Fibroblast of lung (primary cell): ENCODE measurements around the gene TSHZ2. TPM values are rescaled to one million over a fixed set of nuclear protein-coding genes. Genes with fewer than 3 reads are reported as not detected.

Experiments used
- DNase-seq, 2 donors: peaks; one replicate each; pipeline versions ENCODE4 v3.0.0 to v3.0.0-alpha.2; 2010; ENCODE audit warnings: low read depth in 2 of 2
- H2AFZ ChIP-seq: 2 replicates; pipeline ENCODE4 v1.5.1; 2012; ENCODE audit warnings: low read length, control low read depth, inconsistent platforms
- H3K27ac ChIP-seq: 2 replicates; pipeline ENCODE4 v1.5.1; 2011; ENCODE audit warnings: low read length, control low read depth; ENCODE audit not compliant: insufficient read depth
- H3K27me3 ChIP-seq: 2 replicates; pipeline ENCODE4 v1.5.1; 2011; ENCODE audit warnings: mild to moderate bottlenecking, low read length; ENCODE audit not compliant: control insufficient read depth, insufficient read depth
- H3K36me3 ChIP-seq: 2 replicates; pipeline ENCODE4 v1.5.1; 2011; ENCODE audit warnings: low read length; ENCODE audit not compliant: control insufficient read depth, insufficient read depth
- H3K4me1 ChIP-seq: 2 replicates; pipeline ENCODE4 v1.5.1; 2011; ENCODE audit warnings: low read length; ENCODE audit not compliant: control insufficient read depth, insufficient read depth; ENCODE audit errors: extremely low read depth
- H3K4me2 ChIP-seq: 2 replicates; pipeline ENCODE4 v1.5.1; 2011; ENCODE audit warnings: low read length, control low read depth; ENCODE audit not compliant: insufficient read depth; ENCODE audit errors: extremely low read depth
- H3K4me3 ChIP-seq, 4 experiments: fragments of 200-600 bp in 1 of 4; sonication (generic) in 1 of 4; replicated peaks in 1 of 4; 2 replicates each; pipeline ENCODE4 v1.5.1; 2011 to 2016; ENCODE audit warnings: low read length in 4 of 4, low read depth in 3 of 4, mild to moderate bottlenecking in 3 of 4, control low read depth in 2 of 4, inconsistent platforms in 1 of 4, mixed read lengths in 1 of 4; ENCODE audit not compliant: insufficient read depth in 1 of 4; ENCODE audit errors: control extremely low read depth in 1 of 4
- H3K79me2 ChIP-seq: 2 replicates; pipeline ENCODE4 v1.5.1; 2012; ENCODE audit warnings: mild to moderate bottlenecking, low read length, inconsistent platforms; ENCODE audit not compliant: control insufficient read depth, insufficient read depth
- H3K9ac ChIP-seq: 2 replicates; pipeline ENCODE4 v1.5.1; 2011; ENCODE audit warnings: mild to moderate bottlenecking, low read length, control low read depth; ENCODE audit not compliant: insufficient read depth
- H3K9me3 ChIP-seq: 2 replicates; pipeline ENCODE4 v1.5.1; 2012; ENCODE audit warnings: low read depth, low read length; ENCODE audit not compliant: control insufficient read depth, insufficient read depth
- H4K20me1 ChIP-seq: 2 replicates; pipeline ENCODE4 v1.5.1; 2011; ENCODE audit warnings: low read length; ENCODE audit not compliant: control insufficient read depth, insufficient read depth; ENCODE audit errors: extremely low read depth
- CTCF ChIP-seq, 2 donors: IDR thresholded peaks in 1 of 2; conservative IDR thresholded peaks in 1 of 2; 1 replicate in 1 of 2; 2 replicates in 1 of 2; pipeline ENCODE4 v1.5.1; 2011 to 2012; ENCODE audit warnings: low read length in 2 of 2, control low read depth in 1 of 2, inconsistent platforms in 1 of 2, low read depth in 1 of 2, mild to moderate bottlenecking in 1 of 2
- EZH2 ChIP-seq: IDR thresholded peaks from 2 replicates; pipeline ENCODE4 v1.5.1; 2012; ENCODE audit warnings: low read length, control low read depth, mild to moderate bottlenecking; ENCODE audit errors: missing control alignments
- polyA plus RNA-seq, 2 donors: library from polyadenylated mRNA; depleted of rRNA in 1 of 2; stranded (reverse) in 1 of 2; unstranded in 1 of 2; fragments of >200 nt; gene quantifications; 2 replicates each; pipeline ENCODE4 v1.2.1, GENCODE V29; 2011 to 2012; ENCODE audit warnings: missing spikeins in 1 of 2
- total RNA-seq: library from RNA; depleted of rRNA; stranded (reverse); fragments of >200 nt; gene quantifications from 2 replicates; pipeline ENCODE4 v1.2.1, GENCODE V29; 2014

Gene TSHZ2
- total and polyA plus RNA-seq, 2 donors (not counting 1 experiment from before 2014, with no cell fraction given) = 0.15 to 2.6 TPM

- no peak for DNase-seq
- Histone ChIP-seq H3K4me2 (no peak overlapping the region), H3K4me3 (no peak overlapping the region), H2AFZ (no peak overlapping the region), H3K79me2 (no peaks in the 10 kb centered on the region), H3K27ac (no peak overlapping the region), H3K36me3 (no peaks in the 10 kb centered on the region), H4K20me1 (no peaks in the 10 kb centered on the region), H3K4me1 (no peaks in the 10 kb centered on the region), H3K9ac (no peak overlapping the region), H3K27me3 (no peaks in the 10 kb centered on the region), H3K9me3 (no peaks in the 10 kb centered on the region)
- TF ChIP-seq EZH2 (no peak), CTCF (conservative IDR thresholded peaks at IDR 0.05 in 1 of 2, IDR thresholded peaks at IDR 0.05 in 1 of 2; ENCODE audit: low read depth in 1 of 2, low read length in 2 of 2) (no peak)
These were observed 119.6 kb downstream of the TSHZ2 start for GRCh38 chr20:53091789-53092188.

GRCh38 chr20:53092772-53093300, 120.7 kb downstream of the TSHZ2 start:
- TF ChIP-seq CTCF (conservative IDR thresholded peaks at IDR 0.05 in 1 of 2, IDR thresholded peaks at IDR 0.05 in 1 of 2; ENCODE audit: low read depth in 1 of 2, low read length in 2 of 2) (no peak), EZH2 (no peak)
- H2AFZ ChIP-seq = no peak overlapping the region
- no peaks in the 10 kb centered on the region for H3K79me2 ChIP-seq
- H3K36me3 ChIP-seq = no peaks in the 10 kb centered on the region
- H3K4me1 ChIP-seq = no peaks in the 10 kb centered on the region
- H4K20me1 ChIP-seq = no peaks in the 10 kb centered on the region
- DNase-seq = no peak
- no peak overlapping the region for H3K9ac ChIP-seq
- H3K4me2 ChIP-seq = no peak overlapping the region
- no peak overlapping the region for H3K27ac ChIP-seq
- H3K27me3 ChIP-seq = no peaks in the 10 kb centered on the region
- H3K4me3 ChIP-seq = no peak overlapping the region
- no peaks in the 10 kb centered on the region for H3K9me3 ChIP-seq

- Histone ChIP-seq H3K9me3 (no peaks in the 10 kb centered on the region), H3K27me3 (no peaks in the 10 kb centered on the region), H4K20me1 (no peaks in the 10 kb centered on the region), H3K9ac (no peak overlapping the region), H3K4me1 (no peaks in the 10 kb centered on the region), H3K4me2 (no peak overlapping the region), H3K36me3 (no peaks in the 10 kb centered on the region), H3K4me3 (no peak overlapping the region), H3K79me2 (no peaks in the 10 kb centered on the region), H2AFZ (no peak overlapping the region), H3K27ac (no peak overlapping the region)
- TF ChIP-seq EZH2 = no peak
- TF ChIP-seq CTCF (conservative IDR thresholded peaks at IDR 0.05 in 1 of 2, IDR thresholded peaks at IDR 0.05 in 1 of 2; ENCODE audit: low read depth in 1 of 2, low read length in 2 of 2) = no peak
- no peak for DNase-seq
These were observed 125.2 kb downstream of the TSHZ2 start for GRCh38 chr20:53097371-53097770.
